ENCODE measurements around the gene NGF. TPM values are rescaled to one million over a fixed set of nuclear protein-coding genes. Genes with fewer than 3 reads are reported as not detected.

NGF gene
- total and polyA plus RNA-seq, 2 donors (not counting 1 experiment from before 2014, with no cell fraction given) = not detected

DNA sequence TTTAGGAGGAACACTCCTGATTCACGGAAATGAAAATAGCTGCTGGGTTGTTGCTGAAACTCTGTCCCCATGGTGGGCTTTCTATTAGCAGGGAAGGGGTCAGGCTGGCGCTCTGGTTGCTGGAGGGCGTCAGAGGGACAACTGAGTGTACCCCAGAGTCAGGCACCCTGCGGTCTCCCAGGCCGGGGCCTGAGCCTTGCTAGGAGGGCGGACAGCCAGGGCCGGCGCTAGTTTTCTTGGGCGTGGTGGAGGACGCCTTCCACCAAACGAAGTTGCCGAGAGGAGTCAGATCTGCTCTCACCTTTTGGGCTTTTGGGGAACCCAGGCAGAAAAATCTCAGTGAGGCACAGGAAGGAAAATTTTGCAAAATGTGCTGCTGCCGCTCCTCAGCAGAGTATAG lies 54.8 kb downstream of the NGF start:
- Histone ChIP-seq H3K36me3 (replicated peaks in 1 of 2; ENCODE audit: control extremely low read depth in 1 of 2, control insufficient read depth in 1 of 2, extremely low read depth in 1 of 2, insufficient read depth in 2 of 2, low read length in 1 of 2) (no peaks in the 10 kb centered on the region), H3K4me2 (replicated peaks; ENCODE audit: low read depth, low read length, poor library complexity, severe bottlenecking) (no peak overlapping the region), H3K4me3 (ENCODE audit: control extremely low read depth in 1 of 5, extremely low read depth in 1 of 5, insufficient read depth in 1 of 5, low read depth in 2 of 5, low read length in 4 of 5) (no peak overlapping the region), H3K4me1 (ENCODE audit: control insufficient read depth in 2 of 2, insufficient read depth in 2 of 2, low read length in 2 of 2) (no peaks in the 10 kb centered on the region), H3K9me3 (ENCODE audit: control extremely low read depth in 1 of 3, control insufficient read depth in 2 of 3, insufficient read depth in 1 of 3, low read length in 2 of 3) (no peaks in the 10 kb centered on the region), H3K9ac (ENCODE audit: low read length) (no peak overlapping the region), H3K79me2 (ENCODE audit: control insufficient read depth, insufficient read depth, low read length) (no peaks in the 10 kb centered on the region), H3K27me3 (replicated peaks in 1 of 4; ENCODE audit: control extremely low read depth in 1 of 4, control insufficient read depth in 3 of 4, insufficient read depth in 4 of 4, low read length in 3 of 4) (no peaks in the 10 kb centered on the region), H3K27ac (ENCODE audit: low read length in 2 of 2) (no peak overlapping the region), H4K20me1 (ENCODE audit: control insufficient read depth, insufficient read depth, low read length, poor library complexity, severe bottlenecking) (no peaks in the 10 kb centered on the region), H2AFZ (ENCODE audit: insufficient read depth, low read depth, low read length, poor library complexity, severe bottlenecking) (no peak overlapping the region)
- no peak overlapping the region for H3K27ac Mint-ChIP-seq
- ChIA-PET POLR2A (no interaction called here), CTCF (interaction anchor here (0.6 kb wide), 1 partner anchor 423 kb away, joined by 4 read pairs; no protein-coding TSS in a partner anchor)
- DNase-seq (no peak), ATAC-seq (ENCODE audit: low read depth) (no peak)
- TF ChIP-seq, protein P1, sequence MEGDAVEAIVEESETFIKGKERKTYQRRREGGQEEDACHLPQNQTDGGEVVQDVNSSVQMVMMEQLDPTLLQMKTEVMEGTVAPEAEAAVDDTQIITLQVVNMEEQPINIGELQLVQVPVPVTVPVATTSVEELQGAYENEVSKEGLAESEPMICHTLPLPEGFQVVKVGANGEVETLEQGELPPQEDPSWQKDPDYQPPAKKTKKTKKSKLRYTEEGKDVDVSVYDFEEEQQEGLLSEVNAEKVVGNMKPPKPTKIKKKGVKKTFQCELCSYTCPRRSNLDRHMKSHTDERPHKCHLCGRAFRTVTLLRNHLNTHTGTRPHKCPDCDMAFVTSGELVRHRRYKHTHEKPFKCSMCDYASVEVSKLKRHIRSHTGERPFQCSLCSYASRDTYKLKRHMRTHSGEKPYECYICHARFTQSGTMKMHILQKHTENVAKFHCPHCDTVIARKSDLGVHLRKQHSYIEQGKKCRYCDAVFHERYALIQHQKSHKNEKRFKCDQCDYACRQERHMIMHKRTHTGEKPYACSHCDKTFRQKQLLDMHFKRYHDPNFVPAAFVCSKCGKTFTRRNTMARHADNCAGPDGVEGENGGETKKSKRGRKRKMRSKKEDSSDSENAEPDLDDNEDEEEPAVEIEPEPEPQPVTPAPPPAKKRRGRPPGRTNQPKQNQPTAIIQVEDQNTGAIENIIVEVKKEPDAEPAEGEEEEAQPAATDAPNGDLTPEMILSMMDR (IDR thresholded peaks at IDR 0.05) = no peak
- no peak for TF ChIP-seq EZH2 (IDR thresholded peaks at IDR 0.05; ENCODE audit: borderline replicate concordance, insufficient read depth, low read depth, low read length, poor library complexity, severe bottlenecking)
- no peaks in the 10 kb centered on the region for H3K27me3 Mint-ChIP-seq
- H3K9me3 Mint-ChIP-seq (ENCODE audit: insufficient read depth) = no peaks in the 10 kb centered on the region
- WGBS (ENCODE audit: insufficient coverage) = 93% methylated on average over 13 of the region's 13 CpGs
- H3K4me3 Mint-ChIP-seq = no peak overlapping the region
- no peaks in the 10 kb centered on the region for H3K4me1 Mint-ChIP-seq
- intact Hi-C loops (cut with micrococcal nuclease) = no loop called here

DNA sequence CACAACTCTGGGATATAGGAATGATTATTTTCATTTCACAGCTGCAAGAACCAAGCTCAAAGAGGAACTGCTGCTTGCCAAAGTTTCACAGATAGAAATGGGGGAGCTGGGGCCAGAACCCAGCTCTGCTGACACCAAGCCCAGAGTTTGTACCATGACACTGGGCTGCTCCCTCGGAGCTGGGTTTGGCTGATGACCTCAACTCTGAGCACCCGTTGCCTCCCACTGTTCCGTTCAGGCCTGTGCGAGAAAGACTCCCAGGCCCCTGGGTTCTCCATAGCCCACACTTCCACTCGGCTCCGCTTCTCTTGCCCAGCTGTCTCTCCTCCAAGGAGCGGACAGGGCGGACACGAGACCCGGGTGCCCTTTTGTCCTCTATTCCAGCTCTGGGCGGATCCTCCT lies 55.2 kb downstream of the NGF start:
- Mint-ChIP-seq H3K27ac (no peak overlapping the region), H3K4me1 (no peaks in the 10 kb centered on the region), H3K9me3 (ENCODE audit: insufficient read depth) (no peaks in the 10 kb centered on the region), H3K27me3 (no peaks in the 10 kb centered on the region), H3K4me3 (no peak overlapping the region)
- 76% methylated on average over 8 of the region's 11 CpGs for whole genome bisulfite sequencing (ENCODE audit: insufficient coverage)
- TF ChIP-seq, protein P1 (IDR thresholded peaks at IDR 0.05) = no peak
- no peak for TF ChIP-seq EZH2 (IDR thresholded peaks at IDR 0.05; ENCODE audit: borderline replicate concordance, insufficient read depth, low read depth, low read length, poor library complexity, severe bottlenecking)
- H4K20me1 ChIP-seq (ENCODE audit: control insufficient read depth, insufficient read depth, low read length, poor library complexity, severe bottlenecking) = no peaks in the 10 kb centered on the region
- intact Hi-C loops (cut with micrococcal nuclease) = no loop called here
- no peaks in the 10 kb centered on the region for H3K9me3 ChIP-seq (ENCODE audit: control extremely low read depth in 1 of 3, control insufficient read depth in 2 of 3, insufficient read depth in 1 of 3, low read length in 2 of 3)
- H2AFZ ChIP-seq (ENCODE audit: insufficient read depth, low read depth, low read length, poor library complexity, severe bottlenecking) = no peak overlapping the region
- H3K4me2 ChIP-seq (replicated peaks; ENCODE audit: low read depth, low read length, poor library complexity, severe bottlenecking) = no peak overlapping the region
- no peak for DNase-seq
- H3K4me3 ChIP-seq (ENCODE audit: control extremely low read depth in 1 of 5, extremely low read depth in 1 of 5, insufficient read depth in 1 of 5, low read depth in 2 of 5, low read length in 4 of 5) = no peak overlapping the region
- ChIA-PET CTCF (interaction anchor here (0.6 kb wide), 1 partner anchor 424 kb away, joined by 4 read pairs; no protein-coding TSS in a partner anchor), POLR2A (no interaction called here)
- H3K27ac ChIP-seq (ENCODE audit: low read length in 2 of 2) = no peak overlapping the region
- H3K79me2 ChIP-seq (ENCODE audit: control insufficient read depth, insufficient read depth, low read length) = no peaks in the 10 kb centered on the region
- H3K36me3 ChIP-seq (replicated peaks in 1 of 2; ENCODE audit: control extremely low read depth in 1 of 2, control insufficient read depth in 1 of 2, extremely low read depth in 1 of 2, insufficient read depth in 2 of 2, low read length in 1 of 2) = no peaks in the 10 kb centered on the region
- ATAC-seq (ENCODE audit: low read depth) = no peak
- no peaks in the 10 kb centered on the region for H3K4me1 ChIP-seq (ENCODE audit: control insufficient read depth in 2 of 2, insufficient read depth in 2 of 2, low read length in 2 of 2)
- no peaks in the 10 kb centered on the region for H3K27me3 ChIP-seq (replicated peaks in 1 of 4; ENCODE audit: control extremely low read depth in 1 of 4, control insufficient read depth in 3 of 4, insufficient read depth in 4 of 4, low read length in 3 of 4)
- H3K9ac ChIP-seq (ENCODE audit: low read length) = no peak overlapping the region
